ENCODE measurements around the gene HDAC9. TPM values are rescaled to one million over a fixed set of nuclear protein-coding genes. Genes with fewer than 3 reads are reported as not detected.

Gene HDAC9
- total and polyA plus RNA-seq, 2 donors (not counting 1 experiment from before 2014, with no cell fraction given), result 2.9 to 7.9 TPM

- H3K4me1 ChIP-seq (ENCODE audit: control insufficient read depth, extremely low read depth, insufficient read depth, low read length), result no peaks in the 10 kb centered on the region
- no peak for TF ChIP-seq EZH2 (IDR thresholded peaks at IDR 0.05; ENCODE audit: low read length, missing control alignments)
- TF ChIP-seq CTCF (conservative IDR thresholded peaks at IDR 0.05 in 1 of 2, IDR thresholded peaks at IDR 0.05 in 1 of 2; ENCODE audit: low read depth in 1 of 2, low read length in 2 of 2), result no peak
- H3K27ac ChIP-seq (ENCODE audit: insufficient read depth, low read length), result no peak overlapping the region
- no peaks in the 10 kb centered on the region for H3K9me3 ChIP-seq (ENCODE audit: control insufficient read depth, insufficient read depth, low read depth, low read length)
- H2AFZ ChIP-seq (ENCODE audit: low read length), result peak overlapping the region; percentile 3
- H3K9ac ChIP-seq (ENCODE audit: insufficient read depth, low read length), result no peak overlapping the region
- peak in 1 of 2 donors; percentile 57 for DNase-seq (ENCODE audit: low read depth in 2 of 2)
- no peak overlapping the region for H3K4me2 ChIP-seq (ENCODE audit: extremely low read depth, insufficient read depth, low read length)
- no peaks in the 10 kb centered on the region for H3K79me2 ChIP-seq (ENCODE audit: control insufficient read depth, insufficient read depth, low read length)
- no peaks in the 10 kb centered on the region for H4K20me1 ChIP-seq (ENCODE audit: control insufficient read depth, extremely low read depth, insufficient read depth, low read length)
- H3K27me3 ChIP-seq (ENCODE audit: control insufficient read depth, insufficient read depth, low read length), result no peaks in the 10 kb centered on the region
- no peaks in the 10 kb centered on the region for H3K36me3 ChIP-seq (ENCODE audit: control insufficient read depth, insufficient read depth, low read length)
- H3K4me3 ChIP-seq (replicated peaks in 1 of 4; ENCODE audit: control extremely low read depth in 1 of 4, insufficient read depth in 1 of 4, low read depth in 3 of 4, low read length in 4 of 4), result no peak overlapping the region
These were observed 515.7 kb downstream of the HDAC9 start for GRCh38 chr7:19011212-19011611.

- Histone ChIP-seq H3K4me2 (ENCODE audit: extremely low read depth, insufficient read depth, low read length) (no peak overlapping the region), H3K9me3 (ENCODE audit: control insufficient read depth, insufficient read depth, low read depth, low read length) (no peaks in the 10 kb centered on the region), H3K36me3 (ENCODE audit: control insufficient read depth, insufficient read depth, low read length) (no peaks in the 10 kb centered on the region), H3K27ac (ENCODE audit: insufficient read depth, low read length) (no peak overlapping the region), H4K20me1 (ENCODE audit: control insufficient read depth, extremely low read depth, insufficient read depth, low read length) (no peaks in the 10 kb centered on the region), H3K27me3 (ENCODE audit: control insufficient read depth, insufficient read depth, low read length) (no peaks in the 10 kb centered on the region), H3K4me3 (replicated peaks in 1 of 4; ENCODE audit: control extremely low read depth in 1 of 4, insufficient read depth in 1 of 4, low read depth in 3 of 4, low read length in 4 of 4) (no peak overlapping the region), H3K4me1 (ENCODE audit: control insufficient read depth, extremely low read depth, insufficient read depth, low read length) (no peaks in the 10 kb centered on the region), H3K79me2 (ENCODE audit: control insufficient read depth, insufficient read depth, low read length) (no peaks in the 10 kb centered on the region), H3K9ac (ENCODE audit: insufficient read depth, low read length) (no peak overlapping the region), H2AFZ (ENCODE audit: low read length) (no peak overlapping the region)
- peak in 1 of 2 donors; percentile 68 for DNase-seq (ENCODE audit: low read depth in 2 of 2)
- TF ChIP-seq CTCF (conservative IDR thresholded peaks at IDR 0.05 in 1 of 2, IDR thresholded peaks at IDR 0.05 in 1 of 2; ENCODE audit: low read depth in 1 of 2, low read length in 2 of 2) (no peak), EZH2 (IDR thresholded peaks at IDR 0.05; ENCODE audit: low read length, missing control alignments) (no peak)
These were observed 519.5 kb downstream of the HDAC9 start for GRCh38 chr7:19015098-19015497.

GRCh38 chr7:19016140-19016539 lies 520.6 kb downstream of the HDAC9 start:
- Histone ChIP-seq H3K79me2 (ENCODE audit: control insufficient read depth, insufficient read depth, low read length) (no peaks in the 10 kb centered on the region), H3K27ac (ENCODE audit: insufficient read depth, low read length) (no peak overlapping the region), H4K20me1 (ENCODE audit: control insufficient read depth, extremely low read depth, insufficient read depth, low read length) (no peaks in the 10 kb centered on the region), H3K9me3 (ENCODE audit: control insufficient read depth, insufficient read depth, low read depth, low read length) (no peaks in the 10 kb centered on the region), H3K4me3 (replicated peaks in 1 of 4; ENCODE audit: control extremely low read depth in 1 of 4, insufficient read depth in 1 of 4, low read depth in 3 of 4, low read length in 4 of 4) (no peak overlapping the region), H3K36me3 (ENCODE audit: control insufficient read depth, insufficient read depth, low read length) (no peaks in the 10 kb centered on the region), H2AFZ (ENCODE audit: low read length) (no peak overlapping the region), H3K27me3 (ENCODE audit: control insufficient read depth, insufficient read depth, low read length) (no peaks in the 10 kb centered on the region), H3K4me1 (ENCODE audit: control insufficient read depth, extremely low read depth, insufficient read depth, low read length) (no peaks in the 10 kb centered on the region), H3K4me2 (ENCODE audit: extremely low read depth, insufficient read depth, low read length) (no peak overlapping the region), H3K9ac (ENCODE audit: insufficient read depth, low read length) (no peak overlapping the region)
- peak; percentile 25 to 87 for DNase-seq (ENCODE audit: low read depth in 2 of 2)
- no peak for TF ChIP-seq CTCF (conservative IDR thresholded peaks at IDR 0.05 in 1 of 2, IDR thresholded peaks at IDR 0.05 in 1 of 2; ENCODE audit: low read depth in 1 of 2, low read length in 2 of 2)
- TF ChIP-seq EZH2 (IDR thresholded peaks at IDR 0.05; ENCODE audit: low read length, missing control alignments), result no peak

All from fibroblast of lung (primary cell).